OCI-LY7 (cell line): ENCODE measurements around the gene HSF2BP. TPM values are rescaled to one million over a fixed set of nuclear protein-coding genes. Genes with fewer than 3 reads are reported as not detected.

ENCODE experiments used
- BruUV-seq: library from RNA; stranded (reverse); fragments of 400-500 nt; replicated peaks from 2 replicates; lab custom pipeline; 2021; lab: Mats Ljungman, UMichigan
- CTCF ChIA-PET: fragments of 300-600 bp; sonication (Branson Sonifier 250); formaldehyde crosslinking; loops from one replicate; lab custom pipeline; 2022; ENCODE audit warnings: antibody characterized with exemption; ENCODE audit not compliant: unreplicated experiment; lab: Charles Lee
- POLR2A ChIA-PET: fragments of 300-600 bp; sonication (Branson Sonifier 250); formaldehyde crosslinking; loops from one replicate; lab custom pipeline; 2022; ENCODE audit warnings: antibody characterized with exemption; lab: Charles Lee
- DNase-seq: peaks from one replicate; pipeline ENCODE4 v3.0.0-alpha.2; 2015; ENCODE audit warnings: low spot score
- H2AFZ ChIP-seq: fragments of 200-600 bp; sonication (generic), shearing (Covaris generic); 2 replicates; pipeline ENCODE4 v1.6.1; 2014; ENCODE audit warnings: mild to moderate bottlenecking, antibody characterized with exemption, low read length, moderate library complexity
- H3K27ac ChIP-seq: fragments of 200-600 bp; sonication (generic); 2 replicates; pipeline ENCODE4 v1.5.1; 2014; ENCODE audit warnings: mixed run types, low read depth, mild to moderate bottlenecking, moderate library complexity, low read length, inconsistent platforms; ENCODE audit not compliant: poor library complexity, severe bottlenecking
- H3K36me3 ChIP-seq: fragments of 200-600 bp; sonication (generic); 2 replicates; pipeline ENCODE4 v1.6.1; 2014; ENCODE audit warnings: mild to moderate bottlenecking, antibody characterized with exemption, low read length, moderate library complexity, mixed read lengths; ENCODE audit not compliant: insufficient read depth
- H3K4me1 ChIP-seq: fragments of 200-600 bp; sonication (generic); 2 replicates; pipeline ENCODE4 v1.5.1; 2014; ENCODE audit warnings: mild to moderate bottlenecking, low read length; ENCODE audit not compliant: insufficient read depth, poor library complexity, severe bottlenecking
- H3K4me2 ChIP-seq: fragments of 200-600 bp; sonication (generic); 2 replicates; pipeline ENCODE4 v1.6.1; 2014; ENCODE audit warnings: mild to moderate bottlenecking, low read length
- H3K4me3 ChIP-seq: fragments of 200-600 bp; sonication (generic); 2 replicates; pipeline ENCODE4 v1.5.1; 2014; ENCODE audit warnings: mild to moderate bottlenecking, low read depth, low read length; ENCODE audit not compliant: poor library complexity, severe bottlenecking
- H3K79me2 ChIP-seq: fragments of 200-600 bp; sonication (generic); 2 replicates; pipeline ENCODE4 v1.6.1; 2016; ENCODE audit warnings: low read depth, mild to moderate bottlenecking, low read length, moderate library complexity, mixed read lengths; ENCODE audit not compliant: insufficient read depth
- H3K9me2 ChIP-seq: fragments of 200-600 bp; sonication (generic); 2 replicates; pipeline ENCODE4 v1.6.1; 2016; ENCODE audit warnings: mild to moderate bottlenecking, low read length, mixed read lengths; ENCODE audit not compliant: insufficient read depth
- H3K9me3 ChIP-seq: fragments of 200-600 bp; sonication (generic); 2 replicates; pipeline ENCODE4 v1.6.1; 2014; ENCODE audit warnings: mild to moderate bottlenecking, mixed run types, low read length, mixed read lengths
- H4K20me1 ChIP-seq: fragments of 200-600 bp; sonication (generic); 2 replicates; pipeline ENCODE4 v1.6.1; 2014; ENCODE audit warnings: mild to moderate bottlenecking, antibody characterized with exemption, low read length, moderate library complexity, mixed read lengths; ENCODE audit not compliant: insufficient read depth
- CTCF ChIP-seq: fragments of 200-600 bp; sonication (generic); conservative IDR thresholded peaks from 2 replicates; pipeline ENCODE4 v1.5.1; 2014; ENCODE audit warnings: mild to moderate bottlenecking, antibody characterized with exemption, low read length, moderate library complexity, mixed read lengths
- EZH2phosphoT487 ChIP-seq: fragments of 200-600 bp; sonication (generic); IDR thresholded peaks from 2 replicates; pipeline ENCODE4 v1.6.1; 2018; ENCODE audit warnings: low read depth, borderline replicate concordance, mild to moderate bottlenecking, mixed run types, antibody characterized with exemption, low read length, moderate library complexity, mixed read lengths
- intact Hi-C: fragments of 100-400 bp; cut with micrococcal nuclease; formaldehyde crosslinking; loops from one replicate; pipeline ENCODE4 v1.10.0; 2022; ENCODE audit not compliant: unreplicated experiment
- total RNA-seq, 2 experiments: library from RNA; depleted of rRNA in 1 of 2; stranded (reverse); fragments of >200 nt in 1 of 2; shearing (Covaris generic) in 1 of 2; gene quantifications; 2 replicates each; pipeline ENCODE4 v1.2.3, GENCODE V29; 2014 to 2022

Gene HSF2BP
- total RNA-seq, 2 experiments from 2014 or later = 3.5 to 5.1 TPM

DNA sequence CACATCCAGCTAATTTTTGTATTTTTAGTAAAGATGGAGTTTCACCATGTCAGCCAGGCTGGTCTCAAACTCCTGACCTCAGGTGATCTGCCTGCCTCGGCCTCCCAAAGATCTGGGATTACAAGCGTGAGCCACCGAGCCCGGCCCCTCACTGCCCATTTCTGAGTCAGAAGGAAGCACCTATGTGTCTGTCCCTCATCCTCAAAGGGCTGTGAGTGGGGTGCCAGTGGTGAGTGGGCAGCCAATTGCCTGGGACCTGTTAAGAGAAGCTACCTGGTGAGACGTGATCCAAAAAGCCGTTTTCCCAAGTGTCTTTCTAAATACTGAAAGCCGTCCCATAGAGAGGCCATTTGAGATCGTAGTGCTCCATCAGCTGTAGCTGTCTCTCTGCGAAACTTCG is 32.5 kb upstream of the HSF2BP start:
- peaks cover 98% of the 10 kb centered on the region for H3K36me3 ChIP-seq
- H3K4me2 ChIP-seq = no peak overlapping the region
- H3K9me3 ChIP-seq = no peaks in the 10 kb centered on the region
- ChIA-PET CTCF (no interaction called here), POLR2A (no interaction called here)
- BruUV-seq = no TSS peak
- TF ChIP-seq CTCF (no peak), EZH2phosphoT487 (no peak)
- H3K4me3 ChIP-seq = no peak overlapping the region
- intact Hi-C loops = no loop called here
- H3K27ac ChIP-seq = no peak overlapping the region
- no peaks in the 10 kb centered on the region for H3K9me2 ChIP-seq
- no peaks in the 10 kb centered on the region for H3K4me1 ChIP-seq
- no peak overlapping the region for H2AFZ ChIP-seq
- H4K20me1 ChIP-seq = no peaks in the 10 kb centered on the region
- no peak for DNase-seq
- no peaks in the 10 kb centered on the region for H3K79me2 ChIP-seq

- Histone ChIP-seq H3K79me2 (no peaks in the 10 kb centered on the region), H4K20me1 (no peaks in the 10 kb centered on the region), H3K9me2 (no peaks in the 10 kb centered on the region), H3K4me2 (no peak overlapping the region), H3K27ac (no peak overlapping the region), H3K4me3 (no peak overlapping the region), H3K36me3 (peaks cover 98% of the 10 kb centered on the region), H3K4me1 (no peaks in the 10 kb centered on the region), H3K9me3 (no peaks in the 10 kb centered on the region), H2AFZ (no peak overlapping the region)
- no TSS peak for BruUV-seq
- no peak for DNase-seq
- POLR2A ChIA-PET = interaction anchor here (0.6 kb wide), 1 partner anchor 716 kb away, joined by 3 read pairs; no protein-coding TSS in a partner anchor
- no peak for TF ChIP-seq CTCF
- no peak for TF ChIP-seq EZH2phosphoT487
- intact Hi-C loops = no loop called here
- CTCF ChIA-PET = no interaction called here
Observed at GRCh38 chr21:43691086-43691795, 32.0 kb upstream of the HSF2BP start.

GRCh38 chr21:43690346-43690745 is 31.1 kb upstream of the HSF2BP start:
- Histone ChIP-seq H3K4me3 (no peak overlapping the region), H3K36me3 (peaks cover 98% of the 10 kb centered on the region), H3K9me3 (no peaks in the 10 kb centered on the region), H3K79me2 (no peaks in the 10 kb centered on the region), H3K27ac (no peak overlapping the region), H4K20me1 (no peaks in the 10 kb centered on the region), H3K4me1 (no peaks in the 10 kb centered on the region), H2AFZ (no peak overlapping the region), H3K9me2 (no peaks in the 10 kb centered on the region), H3K4me2 (no peak overlapping the region)
- TF ChIP-seq CTCF (no peak), EZH2phosphoT487 (no peak)
- ChIA-PET CTCF (no interaction called here), POLR2A (no interaction called here)
- intact Hi-C loops = no loop called here
- DNase-seq = no peak
- BruUV-seq = no TSS peak
